Measurements from ENCODE around the gene RAI14.

DNA sequence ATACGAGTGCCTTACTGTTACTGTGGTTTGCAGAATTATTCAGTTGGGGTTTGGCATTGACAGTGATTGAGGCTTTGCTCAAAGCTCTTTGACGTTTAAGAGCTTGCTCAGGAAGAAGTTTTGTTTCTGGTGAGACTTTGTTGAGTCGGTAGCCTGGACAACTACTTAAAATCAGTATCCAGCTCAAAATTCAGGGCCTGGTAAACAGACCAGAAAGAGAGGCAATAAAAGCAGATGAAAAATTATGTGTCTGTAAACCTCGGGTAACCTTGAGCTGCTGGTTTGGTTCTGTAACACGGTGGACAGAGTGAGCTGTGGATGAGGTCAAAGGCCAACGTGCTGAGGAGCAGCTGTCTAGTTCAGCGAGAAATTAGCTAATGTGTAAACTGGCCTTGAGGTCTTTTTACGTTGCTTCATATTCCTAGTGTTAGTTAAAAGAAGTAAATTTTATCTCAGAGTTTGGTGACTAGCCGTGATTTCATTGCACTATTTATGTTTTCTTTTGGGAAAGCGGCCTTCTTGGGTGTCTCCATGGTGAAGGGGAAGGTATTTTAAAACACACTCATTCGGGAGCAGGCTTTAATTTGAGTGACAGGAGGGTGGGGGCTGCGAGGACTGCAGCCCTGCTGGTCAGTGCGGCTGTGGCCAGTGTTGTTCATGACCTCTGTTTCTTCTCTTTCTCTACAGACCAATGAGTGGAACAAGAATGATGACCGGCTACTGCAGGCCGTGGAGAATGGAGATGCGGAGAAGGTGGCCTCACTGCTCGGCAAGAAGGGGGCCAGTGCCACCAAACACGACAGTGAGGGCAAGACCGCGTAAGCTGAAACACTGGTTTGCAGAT lies 100.9 kb downstream of the RAI14 start:
- TF ChIP-seq, protein P1, sequence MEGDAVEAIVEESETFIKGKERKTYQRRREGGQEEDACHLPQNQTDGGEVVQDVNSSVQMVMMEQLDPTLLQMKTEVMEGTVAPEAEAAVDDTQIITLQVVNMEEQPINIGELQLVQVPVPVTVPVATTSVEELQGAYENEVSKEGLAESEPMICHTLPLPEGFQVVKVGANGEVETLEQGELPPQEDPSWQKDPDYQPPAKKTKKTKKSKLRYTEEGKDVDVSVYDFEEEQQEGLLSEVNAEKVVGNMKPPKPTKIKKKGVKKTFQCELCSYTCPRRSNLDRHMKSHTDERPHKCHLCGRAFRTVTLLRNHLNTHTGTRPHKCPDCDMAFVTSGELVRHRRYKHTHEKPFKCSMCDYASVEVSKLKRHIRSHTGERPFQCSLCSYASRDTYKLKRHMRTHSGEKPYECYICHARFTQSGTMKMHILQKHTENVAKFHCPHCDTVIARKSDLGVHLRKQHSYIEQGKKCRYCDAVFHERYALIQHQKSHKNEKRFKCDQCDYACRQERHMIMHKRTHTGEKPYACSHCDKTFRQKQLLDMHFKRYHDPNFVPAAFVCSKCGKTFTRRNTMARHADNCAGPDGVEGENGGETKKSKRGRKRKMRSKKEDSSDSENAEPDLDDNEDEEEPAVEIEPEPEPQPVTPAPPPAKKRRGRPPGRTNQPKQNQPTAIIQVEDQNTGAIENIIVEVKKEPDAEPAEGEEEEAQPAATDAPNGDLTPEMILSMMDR (conservative IDR thresholded peaks at IDR 0.05 in 1 of 2, IDR thresholded peaks at IDR 0.05 in 1 of 2; ENCODE audit: low read depth in 1 of 2, low read length in 2 of 2), result no peak
- TF ChIP-seq EZH2 (IDR thresholded peaks at IDR 0.05; ENCODE audit: low read length, missing control alignments), result no peak
